GM23338 (cell line): Measurements from ENCODE around the gene LPAR1. TPM values are rescaled to one million over a fixed set of nuclear protein-coding genes. Genes with fewer than 3 reads are reported as not detected.

Source experiments
- ATAC-seq: fragments of 200-7000 bp; cut with Tn5 transposase; 3 replicates; pipeline ENCODE4 v1.9.1; 2020
- DNase-seq: peaks from one replicate; pipeline ENCODE4 v3.0.0-alpha.2; 2015; ENCODE audit warnings: low spot score
- H2AFZ ChIP-seq: fragments of 200-600 bp; sonication (generic); 2 replicates; pipeline ENCODE4 v1.8.0; 2016; ENCODE audit warnings: antibody characterized with exemption, mild to moderate bottlenecking, moderate library complexity
- H3F3A ChIP-seq: fragments of 200-600 bp; sonication (generic); replicated peaks from 2 replicates; pipeline ENCODE4 v1.8.0; 2017; ENCODE audit warnings: antibody characterized with exemption, mixed run types, low read depth
- H3K27ac ChIP-seq: fragments of 200-600 bp; sonication (generic); 2 replicates; pipeline ENCODE4 v1.6.1; 2016; ENCODE audit warnings: low read depth
- H3K27me3 ChIP-seq: fragments of 200-600 bp; sonication (generic); 2 replicates; pipeline ENCODE4 v1.8.0; 2016; ENCODE audit warnings: mild to moderate bottlenecking, mixed run types, moderate library complexity; ENCODE audit not compliant: insufficient read depth
- H3K36me3 ChIP-seq: fragments of 200-600 bp; sonication (generic); 2 replicates; pipeline ENCODE4 v1.8.0; 2016; ENCODE audit warnings: mild to moderate bottlenecking; ENCODE audit not compliant: insufficient read depth
- H3K4me1 ChIP-seq: fragments of 200-600 bp; sonication (generic); 2 replicates; pipeline ENCODE4 v1.8.0; 2016; ENCODE audit warnings: mild to moderate bottlenecking, moderate library complexity; ENCODE audit not compliant: insufficient read depth
- H3K4me2 ChIP-seq: fragments of 200-600 bp; sonication (generic); 2 replicates; pipeline ENCODE4 v1.7.1; 2017; ENCODE audit warnings: mixed run types
- H3K4me3 ChIP-seq: fragments of 200-600 bp; sonication (generic); 2 replicates; pipeline ENCODE4 v1.6.1; 2016; ENCODE audit warnings: mixed run types
- H3K79me2 ChIP-seq: fragments of 200-600 bp; sonication (generic); replicated peaks from 2 replicates; pipeline ENCODE4 v1.8.0; 2017; ENCODE audit warnings: mild to moderate bottlenecking; ENCODE audit not compliant: insufficient read depth
- H3K9me2 ChIP-seq: fragments of 200-600 bp; sonication (generic); 2 replicates; pipeline ENCODE4 v1.8.0; 2017; ENCODE audit not compliant: insufficient read depth
- H4K20me1 ChIP-seq: fragments of 200-600 bp; sonication (generic); replicated peaks from 2 replicates; pipeline ENCODE4 v1.8.0; 2017; ENCODE audit warnings: mild to moderate bottlenecking; ENCODE audit not compliant: insufficient read depth
- H3K27ac Mint-ChIP-seq: 2 replicates; pipeline ENCODE4 v1.8.0; 2020; ENCODE audit warnings: inconsistent platforms, mild to moderate bottlenecking, moderate library complexity, mixed read lengths
- H3K27me3 Mint-ChIP-seq: 3 replicates; pipeline ENCODE4 v1.8.0; 2022; ENCODE audit warnings: low read depth, mild to moderate bottlenecking, moderate library complexity, mixed read lengths, inconsistent platforms; ENCODE audit not compliant: insufficient read depth, poor library complexity
- H3K36me3 Mint-ChIP-seq: 3 replicates; pipeline ENCODE4 v1.8.0; 2021; ENCODE audit warnings: low read depth, mild to moderate bottlenecking, inconsistent platforms, moderate library complexity, mixed read lengths
- H3K4me1 Mint-ChIP-seq: 3 replicates; pipeline ENCODE4 v1.8.0; 2020; ENCODE audit warnings: mild to moderate bottlenecking, inconsistent platforms, mixed read lengths
- H3K4me3 Mint-ChIP-seq: 3 replicates; pipeline ENCODE4 v1.8.0; 2021; ENCODE audit warnings: moderate library complexity, mild to moderate bottlenecking, inconsistent platforms, mixed read lengths
- H3K9me3 Mint-ChIP-seq: 3 replicates; pipeline ENCODE4 v1.8.0; 2020; ENCODE audit warnings: moderate library complexity, mild to moderate bottlenecking, inconsistent platforms, mixed read lengths
- CREB1 ChIP-seq: fragments of 250-450 bp; sonication (Bioruptor Pico); IDR thresholded peaks from 2 replicates; pipeline ENCODE4 v1.5.0; 2020; ENCODE audit warnings: low read depth, mild to moderate bottlenecking, moderate library complexity
- CTCF ChIP-seq, 2 experiments: fragments of 200-600 bp in 1 of 2; sonication (generic) in 1 of 2; conservative IDR thresholded peaks; 2 replicates each; pipeline versions ENCODE4 v1.5.1 to v1.6.1; 2016 to 2017; ENCODE audit warnings: antibody characterized with exemption in 2 of 2, low read depth in 2 of 2, mild to moderate bottlenecking in 2 of 2, moderate library complexity in 1 of 2
- ETS1 ChIP-seq: IDR thresholded peaks from 2 replicates; pipeline ENCODE4 v1.6.1; 2016; ENCODE audit warnings: antibody characterized with exemption
- EZH2 ChIP-seq: fragments of 200-600 bp; sonication (generic); IDR thresholded peaks from one replicate; pipeline ENCODE4 v1.8.0; 2017; ENCODE audit warnings: antibody characterized with exemption, mild to moderate bottlenecking, low read depth; ENCODE audit not compliant: unreplicated experiment
- EZH2phosphoT487 ChIP-seq: fragments of 200-600 bp; sonication (generic); IDR thresholded peaks from one replicate; pipeline ENCODE4 v1.8.1; 2018; ENCODE audit warnings: antibody characterized with exemption; ENCODE audit not compliant: unreplicated experiment
- JUNB ChIP-seq: IDR thresholded peaks from one replicate; pipeline ENCODE4 v1.6.1; 2016; ENCODE audit warnings: antibody characterized with exemption; ENCODE audit not compliant: unreplicated experiment
- NANOG ChIP-seq: IDR thresholded peaks from 2 replicates; pipeline ENCODE4 v1.6.1; 2016; ENCODE audit warnings: antibody characterized with exemption, borderline replicate concordance
- POLR2AphosphoS5 ChIP-seq: IDR thresholded peaks from 2 replicates; pipeline ENCODE4 v1.6.1; 2016; ENCODE audit warnings: antibody characterized with exemption, low read depth
- REST ChIP-seq: IDR thresholded peaks from one replicate; pipeline ENCODE4 v1.6.1; 2018; ENCODE audit warnings: antibody characterized with exemption; ENCODE audit not compliant: unreplicated experiment
- STAT1 ChIP-seq: IDR thresholded peaks from one replicate; pipeline ENCODE4 v1.6.1; 2016; ENCODE audit warnings: antibody characterized with exemption; ENCODE audit not compliant: unreplicated experiment
- ZNF114 ChIP-seq: fragments of 250-450 bp; sonication (Bioruptor Pico); IDR thresholded peaks from 2 replicates; pipeline ENCODE4 v1.5.0; 2020; ENCODE audit warnings: mild to moderate bottlenecking, moderate library complexity
- ZNF331 ChIP-seq: fragments of 250-450 bp; sonication (Bioruptor Pico); IDR thresholded peaks from 2 replicates; pipeline ENCODE4 v1.5.0; 2020; ENCODE audit warnings: low read depth, mild to moderate bottlenecking, moderate library complexity
- polyA plus RNA-seq: library from polyadenylated mRNA; unstranded; fragments of >200 nt; fragmentation: Nextera tagmentation; extraction: Ambion mirVana; gene quantifications from 2 replicates; pipeline ENCODE4 v1.2.1, GENCODE V29; 2016
- total RNA-seq: library from RNA; depleted of rRNA; stranded (reverse); fragments of >200 nt; shearing (Covaris generic); gene quantifications from 2 replicates; pipeline ENCODE4 v1.2.3, GENCODE V29; 2014
- TF ChIP-seq, protein P1 (sequence below): fragments of 250-450 bp; sonication (Bioruptor Pico); IDR thresholded peaks from 2 replicates; pipeline ENCODE4 v1.5.0; 2020; ENCODE audit warnings: mild to moderate bottlenecking, moderate library complexity

Gene LPAR1
- total and polyA plus RNA-seq, 2 experiments from 2014 or later: 1.0 to 3.8 TPM

GRCh38 chr9:110856772-110857171 is 181.5 kb downstream of the LPAR1 start:
- no peak overlapping the region for H3K4me2 ChIP-seq
- H2AFZ ChIP-seq: no peak overlapping the region
- H3K36me3 Mint-ChIP-seq: peaks cover 16% of the 10 kb centered on the region; the same call in 2 of the 3 replicates
- H3K4me3 Mint-ChIP-seq: no peak overlapping the region
- no peaks in the 10 kb centered on the region for H3K4me1 Mint-ChIP-seq
- H3K4me1 ChIP-seq: no peaks in the 10 kb centered on the region
- no peak overlapping the region for H3K27ac Mint-ChIP-seq
- no peaks in the 10 kb centered on the region for H3K27me3 Mint-ChIP-seq
- H3F3A ChIP-seq: no peaks in the 10 kb centered on the region
- no peaks in the 10 kb centered on the region for H3K79me2 ChIP-seq
- no peak for ATAC-seq
- peaks cover 33% of the 10 kb centered on the region for H3K9me3 Mint-ChIP-seq
- no peak overlapping the region for H3K27ac ChIP-seq
- no peak for DNase-seq
- H3K9me2 ChIP-seq: peaks cover 12% of the 10 kb centered on the region
- H3K27me3 ChIP-seq: no peaks in the 10 kb centered on the region
- no peaks in the 10 kb centered on the region; the same call in 1 of the 2 replicates for H3K36me3 ChIP-seq
- no peaks in the 10 kb centered on the region for H4K20me1 ChIP-seq
- H3K4me3 ChIP-seq: no peak overlapping the region
- TF ChIP-seq ZNF114 (CRISPR knock-in tag) (no peak), ZNF331 (CRISPR knock-in tag) (no peak), ETS1 (no peak), CTCF (conservative IDR thresholded peaks at IDR 0.05; ENCODE audit: low read depth in 2 of 2) (no peak), JUNB (no peak), EZH2 (no peak), EZH2phosphoT487 (no peak), REST (no peak), NANOG (no peak), STAT1 (no peak), CREB1 (CRISPR knock-in tag) (no peak), POLR2AphosphoS5 (no peak)
- TF ChIP-seq, protein P1, sequence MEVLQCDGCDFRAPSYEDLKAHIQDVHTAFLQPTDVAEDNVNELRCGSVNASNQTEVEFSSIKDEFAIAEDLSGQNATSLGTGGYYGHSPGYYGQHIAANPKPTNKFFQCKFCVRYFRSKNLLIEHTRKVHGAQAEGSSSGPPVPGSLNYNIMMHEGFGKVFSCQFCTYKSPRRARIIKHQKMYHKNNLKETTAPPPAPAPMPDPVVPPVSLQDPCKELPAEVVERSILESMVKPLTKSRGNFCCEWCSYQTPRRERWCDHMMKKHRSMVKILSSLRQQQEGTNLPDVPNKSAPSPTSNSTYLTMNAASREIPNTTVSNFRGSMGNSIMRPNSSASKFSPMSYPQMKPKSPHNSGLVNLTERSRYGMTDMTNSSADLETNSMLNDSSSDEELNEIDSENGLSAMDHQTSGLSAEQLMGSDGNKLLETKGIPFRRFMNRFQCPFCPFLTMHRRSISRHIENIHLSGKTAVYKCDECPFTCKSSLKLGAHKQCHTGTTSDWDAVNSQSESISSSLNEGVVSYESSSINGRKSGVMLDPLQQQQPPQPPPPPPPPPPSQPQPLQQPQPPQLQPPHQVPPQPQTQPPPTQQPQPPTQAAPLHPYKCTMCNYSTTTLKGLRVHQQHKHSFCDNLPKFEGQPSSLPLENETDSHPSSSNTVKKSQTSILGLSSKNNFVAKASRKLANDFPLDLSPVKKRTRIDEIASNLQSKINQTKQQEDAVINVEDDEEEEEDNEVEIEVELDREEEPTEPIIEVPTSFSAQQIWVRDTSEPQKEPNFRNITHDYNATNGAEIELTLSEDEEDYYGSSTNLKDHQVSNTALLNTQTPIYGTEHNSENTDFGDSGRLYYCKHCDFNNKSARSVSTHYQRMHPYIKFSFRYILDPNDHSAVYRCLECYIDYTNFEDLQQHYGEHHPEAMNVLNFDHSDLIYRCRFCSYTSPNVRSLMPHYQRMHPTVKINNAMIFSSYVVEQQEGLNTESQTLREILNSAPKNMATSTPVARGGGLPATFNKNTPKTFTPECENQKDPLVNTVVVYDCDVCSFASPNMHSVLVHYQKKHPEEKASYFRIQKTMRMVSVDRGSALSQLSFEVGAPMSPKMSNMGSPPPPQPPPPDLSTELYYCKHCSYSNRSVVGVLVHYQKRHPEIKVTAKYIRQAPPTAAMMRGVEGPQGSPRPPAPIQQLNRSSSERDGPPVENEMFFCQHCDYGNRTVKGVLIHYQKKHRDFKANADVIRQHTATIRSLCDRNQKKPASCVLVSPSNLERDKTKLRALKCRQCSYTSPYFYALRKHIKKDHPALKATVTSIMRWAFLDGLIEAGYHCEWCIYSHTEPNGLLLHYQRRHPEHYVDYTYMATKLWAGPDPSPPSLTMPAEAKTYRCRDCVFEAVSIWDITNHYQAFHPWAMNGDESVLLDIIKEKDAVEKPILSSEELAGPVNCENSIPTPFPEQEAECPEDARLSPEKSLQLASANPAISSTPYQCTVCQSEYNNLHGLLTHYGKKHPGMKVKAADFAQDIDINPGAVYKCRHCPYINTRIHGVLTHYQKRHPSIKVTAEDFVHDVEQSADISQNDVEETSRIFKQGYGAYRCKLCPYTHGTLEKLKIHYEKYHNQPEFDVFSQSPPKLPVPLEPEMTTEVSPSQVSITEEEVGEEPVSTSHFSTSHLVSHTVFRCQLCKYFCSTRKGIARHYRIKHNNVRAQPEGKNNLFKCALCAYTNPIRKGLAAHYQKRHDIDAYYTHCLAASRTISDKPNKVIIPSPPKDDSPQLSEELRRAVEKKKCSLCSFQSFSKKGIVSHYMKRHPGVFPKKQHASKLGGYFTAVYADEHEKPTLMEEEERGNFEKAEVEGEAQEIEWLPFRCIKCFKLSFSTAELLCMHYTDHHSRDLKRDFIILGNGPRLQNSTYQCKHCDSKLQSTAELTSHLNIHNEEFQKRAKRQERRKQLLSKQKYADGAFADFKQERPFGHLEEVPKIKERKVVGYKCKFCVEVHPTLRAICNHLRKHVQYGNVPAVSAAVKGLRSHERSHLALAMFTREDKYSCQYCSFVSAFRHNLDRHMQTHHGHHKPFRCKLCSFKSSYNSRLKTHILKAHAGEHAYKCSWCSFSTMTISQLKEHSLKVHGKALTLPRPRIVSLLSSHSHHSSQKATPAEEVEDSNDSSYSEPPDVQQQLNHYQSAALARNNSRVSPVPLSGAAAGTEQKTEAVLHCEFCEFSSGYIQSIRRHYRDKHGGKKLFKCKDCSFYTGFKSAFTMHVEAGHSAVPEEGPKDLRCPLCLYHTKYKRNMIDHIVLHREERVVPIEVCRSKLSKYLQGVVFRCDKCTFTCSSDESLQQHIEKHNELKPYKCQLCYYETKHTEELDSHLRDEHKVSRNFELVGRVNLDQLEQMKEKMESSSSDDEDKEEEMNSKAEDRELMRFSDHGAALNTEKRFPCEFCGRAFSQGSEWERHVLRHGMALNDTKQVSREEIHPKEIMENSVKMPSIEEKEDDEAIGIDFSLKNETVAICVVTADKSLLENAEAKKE (CRISPR knock-in tag): no peak
